ENCODE measurements around the gene MCM9. TPM values are rescaled to one million over a fixed set of nuclear protein-coding genes. Genes with fewer than 3 reads are reported as not detected.
A peak's percentile ranks its signal among the peaks of the same experiment; 100 is the strongest.
"Not testable (repeated sequence)": the region's sequence is repeated elsewhere in the genome, so short reads cannot be mapped to it uniquely, and the experiment has no call there.

Gene MCM9
- polyA plus RNA-seq, 2 of the 4 experiments (the other 2 are of a cell fraction): 5.1 to 5.4 TPM

DNA sequence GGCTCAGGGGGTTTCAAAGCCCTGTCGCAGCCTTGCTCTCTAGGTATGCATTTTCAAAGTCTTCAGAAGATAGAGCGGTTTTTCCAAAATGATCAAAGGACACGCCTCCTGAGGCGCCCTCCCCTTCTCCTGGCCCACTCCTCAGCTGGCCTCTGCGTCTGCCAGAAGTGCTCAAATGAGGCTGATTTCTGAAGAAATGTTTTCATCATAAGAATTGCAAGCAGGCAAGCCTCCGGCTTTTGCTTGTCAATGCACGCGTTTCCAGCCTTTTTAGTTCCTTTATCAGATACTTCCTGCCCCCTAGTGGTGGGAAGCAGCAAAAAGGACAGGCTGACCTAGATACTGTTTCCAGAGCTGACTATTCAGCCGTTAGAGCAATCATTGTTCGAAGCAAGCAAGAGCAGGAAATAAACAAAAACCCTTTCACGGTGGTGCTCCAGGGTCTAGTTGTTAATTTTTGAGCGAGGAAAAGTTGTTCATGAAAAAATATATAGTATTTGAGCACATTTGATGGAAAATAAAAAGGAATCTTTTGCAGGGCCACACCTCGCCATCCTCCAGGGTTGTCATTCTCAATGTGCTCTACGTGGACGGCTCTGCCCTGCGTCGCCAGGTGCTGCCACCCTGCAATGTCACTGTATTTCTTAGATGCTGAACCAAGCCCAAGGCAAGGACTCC lies 134.4 kb downstream of the MCM9 start:
- POLR2A ChIA-PET: no interaction called here
- ATAC-seq: peak; percentile 93 to 98
- DNase-seq (ENCODE audit: low read depth in 1 of 2, low spot score in 1 of 2): peak; percentile 64 to 79

GRCh38 chr6:118799826-118800225 lies 135.1 kb downstream of the MCM9 start:
- Histone ChIP-seq H3K4me3 (no peak overlapping the region), H3K4me2 (peak overlapping the region; percentile 71; the same call in 2 of the 3 replicates), H3K27ac (no peak overlapping the region), H3K4me1 (no peaks in the 10 kb centered on the region), H3K9me3 (no peaks in the 10 kb centered on the region)
- POLR2A ChIA-PET: no interaction called here
- TF ChIP-seq, protein P1, sequence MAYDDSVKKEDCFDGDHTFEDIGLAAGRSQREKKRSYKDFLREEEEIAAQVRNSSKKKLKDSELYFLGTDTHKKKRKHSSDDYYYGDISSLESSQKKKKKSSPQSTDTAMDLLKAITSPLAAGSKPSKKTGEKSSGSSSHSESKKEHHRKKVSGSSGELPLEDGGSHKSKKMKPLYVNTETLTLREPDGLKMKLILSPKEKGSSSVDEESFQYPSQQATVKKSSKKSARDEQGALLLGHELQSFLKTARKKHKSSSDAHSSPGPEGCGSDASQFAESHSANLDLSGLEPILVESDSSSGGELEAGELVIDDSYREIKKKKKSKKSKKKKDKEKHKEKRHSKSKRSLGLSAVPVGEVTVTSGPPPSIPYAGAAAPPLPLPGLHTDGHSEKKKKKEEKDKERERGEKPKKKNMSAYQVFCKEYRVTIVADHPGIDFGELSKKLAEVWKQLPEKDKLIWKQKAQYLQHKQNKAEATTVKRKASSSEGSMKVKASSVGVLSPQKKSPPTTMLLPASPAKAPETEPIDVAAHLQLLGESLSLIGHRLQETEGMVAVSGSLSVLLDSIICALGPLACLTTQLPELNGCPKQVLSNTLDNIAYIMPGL (CRISPR knock-in tag; IDR thresholded peaks at IDR 0.05; ENCODE audit: borderline replicate concordance): no peak
- no peak for TF ChIP-seq REST (IDR thresholded peaks at IDR 0.05)
- TF ChIP-seq BHLHE40 (IDR thresholded peaks at IDR 0.05; ENCODE audit: low read depth, low read length): no peak
- TF ChIP-seq, protein P2, sequence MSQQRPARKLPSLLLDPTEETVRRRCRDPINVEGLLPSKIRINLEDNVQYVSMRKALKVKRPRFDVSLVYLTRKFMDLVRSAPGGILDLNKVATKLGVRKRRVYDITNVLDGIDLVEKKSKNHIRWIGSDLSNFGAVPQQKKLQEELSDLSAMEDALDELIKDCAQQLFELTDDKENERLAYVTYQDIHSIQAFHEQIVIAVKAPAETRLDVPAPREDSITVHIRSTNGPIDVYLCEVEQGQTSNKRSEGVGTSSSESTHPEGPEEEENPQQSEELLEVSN (IDR thresholded peaks at IDR 0.05; ENCODE audit: borderline replicate concordance, low read depth): no peak
- TF ChIP-seq GATA3 (IDR thresholded peaks at IDR 0.05; ENCODE audit: borderline replicate concordance): no peak
- TF ChIP-seq RCOR1 (IDR thresholded peaks at IDR 0.05; ENCODE audit: low read depth, low read length): no peak
- TF ChIP-seq JUN (IDR thresholded peaks at IDR 0.05): no peak
- no peak for TF ChIP-seq FOSB (CRISPR knock-in tag; IDR thresholded peaks at IDR 0.05)
- TF ChIP-seq NFE2L2 (conservative IDR thresholded peaks at IDR 0.05; ENCODE audit: low read length): no peak
- no peak for TF ChIP-seq RFX5 (IDR thresholded peaks at IDR 0.05)
- no peak for TF ChIP-seq RNF2 (IDR thresholded peaks at IDR 0.05; ENCODE audit: borderline replicate concordance, low read depth)
- no peak for TF ChIP-seq CHD2 (IDR thresholded peaks at IDR 0.05; ENCODE audit: low read length, partially characterized antibody)
- no peak for TF ChIP-seq MYC (IDR thresholded peaks at IDR 0.05; ENCODE audit: borderline replicate concordance, low read length)
- CTCF ChIA-PET: interaction anchor here (0.7 to 2.1 kb wide), 9 partner anchors 8 to 515 kb away, joined by 3 to 14 read pairs (median 5); no protein-coding TSS in a partner anchor
- DNase-seq (ENCODE audit: low read depth in 1 of 2, low spot score in 1 of 2) (no peak), ATAC-seq (peak; percentile 34 to 43; a peak in 3 of 6 replicates), FAIRE-seq (no peak)
- WGBS (ENCODE audit: missing lambda C conversion rate): 66% methylated on average over 4 of the region's 4 CpGs

More for the DNA sequence above, 134.4 kb downstream of the MCM9 start:
- Histone ChIP-seq H3K4me3 (no peak overlapping the region), H3K9me3 (no peaks in the 10 kb centered on the region), H3K4me1 (no peaks in the 10 kb centered on the region), H3K27ac (peak overlapping the region in 1 of 2 experiments; percentile 44; a peak in 1 of 6 replicates), H3K4me2 (peak overlapping the region; percentile 71)
- FAIRE-seq: no peak
- TF ChIP-seq RAD21 (conservative IDR thresholded peaks at IDR 0.05 in 1 of 2, IDR thresholded peaks at IDR 0.05 in 1 of 2) (peak; percentile 71 to 75), SMC3 (IDR thresholded peaks at IDR 0.05) (peak; percentile 66), CTCF (IDR thresholded peaks at IDR 0.05) (peak; percentile 76), ZFP36 (IDR thresholded peaks at IDR 0.05; ENCODE audit: borderline replicate concordance, partially characterized antibody) (no peak)
- CTCF ChIA-PET: interaction anchor here (0.7 to 2.1 kb wide), 12 partner anchors 8 to 516 kb away, joined by 3 to 14 read pairs (median 5); partner anchors contain the start of gene CEP85L
- 21% methylated on average over 17 of the region's 17 CpGs for WGBS (ENCODE audit: missing lambda C conversion rate)

DNA sequence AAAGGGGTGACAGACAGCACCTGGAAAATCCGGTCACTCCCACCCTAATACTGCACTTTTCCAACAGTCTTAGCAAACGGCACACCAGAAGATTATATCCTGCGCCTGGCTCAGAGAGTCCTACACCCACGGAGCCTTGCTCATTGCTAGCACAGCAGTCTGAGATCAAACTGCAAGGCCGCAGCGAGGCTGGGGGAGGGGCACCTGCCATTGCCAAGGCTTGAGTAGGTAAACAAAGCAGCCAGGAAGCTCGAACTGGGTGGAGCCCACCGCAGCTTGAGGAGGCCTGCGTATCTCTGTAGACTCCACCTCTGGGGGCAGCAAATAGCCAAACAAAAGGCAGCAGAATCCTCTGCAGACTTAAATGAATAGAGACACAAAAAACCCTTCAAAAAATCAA lies 138.4 kb downstream of the MCM9 start:
- H3K27ac ChIP-seq, ATAC-seq, FAIRE-seq, H3K9me3 ChIP-seq, H3K4me1 ChIP-seq, H3K4me3 ChIP-seq, H3K4me2 ChIP-seq, POLR2A ChIA-PET: not testable (repeated sequence)
- 12% methylated on average over 3 of the region's 9 CpGs for WGBS (ENCODE audit: missing lambda C conversion rate)
- DNase-seq (ENCODE audit: low read depth in 1 of 2, low spot score in 1 of 2): peak in 1 of 2 experiments; percentile 35
- CTCF ChIA-PET: interaction anchor here (2.5 kb wide), 1 partner anchor 10 kb away, joined by 6 read pairs; no protein-coding TSS in a partner anchor

Data from A549 (cell line).